HG02852 (cell line): ENCODE data around the gene CAPN12.

ENCODE experiments used
- ATAC-seq: cut with Tn5 transposase; IDR thresholded peaks from one replicate; pipeline ENCODE4 v1.9.1; 2021; ENCODE audit warnings: mild to moderate bottlenecking, moderate library complexity; ENCODE audit not compliant: unreplicated experiment

CAPN12 gene

GRCh38 chr19:38698225-38699026 lies 45.8 kb downstream of the CAPN12 start:
- ATAC-seq = no peak

- no peak for ATAC-seq
Measured at GRCh38 chr19:38697641-38698071, 46.6 kb downstream of the CAPN12 start.

DNA sequence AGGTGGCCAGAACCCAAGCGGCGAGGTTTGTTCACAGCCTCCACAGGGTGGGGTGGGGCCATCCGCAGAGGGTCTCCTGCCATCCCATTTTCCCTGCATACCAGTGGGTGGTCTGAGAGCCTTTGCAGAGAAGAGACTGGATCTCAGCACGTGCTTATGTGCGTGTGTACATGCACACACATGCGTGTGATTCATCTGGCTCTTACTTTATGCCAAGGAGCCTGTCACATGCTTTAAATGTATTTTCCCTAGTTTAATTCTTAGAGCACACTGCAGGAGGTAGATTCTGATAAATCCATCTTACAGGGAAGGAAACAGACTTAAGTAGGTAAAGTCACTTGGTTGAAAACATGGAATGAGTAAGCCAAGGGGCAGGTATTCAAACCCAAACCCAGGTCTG lies 47.1 kb downstream of the CAPN12 start:
- no peak for ATAC-seq

GRCh38 chr19:38696729-38697055 lies 47.6 kb downstream of the CAPN12 start:
- ATAC-seq = no peak

DNA sequence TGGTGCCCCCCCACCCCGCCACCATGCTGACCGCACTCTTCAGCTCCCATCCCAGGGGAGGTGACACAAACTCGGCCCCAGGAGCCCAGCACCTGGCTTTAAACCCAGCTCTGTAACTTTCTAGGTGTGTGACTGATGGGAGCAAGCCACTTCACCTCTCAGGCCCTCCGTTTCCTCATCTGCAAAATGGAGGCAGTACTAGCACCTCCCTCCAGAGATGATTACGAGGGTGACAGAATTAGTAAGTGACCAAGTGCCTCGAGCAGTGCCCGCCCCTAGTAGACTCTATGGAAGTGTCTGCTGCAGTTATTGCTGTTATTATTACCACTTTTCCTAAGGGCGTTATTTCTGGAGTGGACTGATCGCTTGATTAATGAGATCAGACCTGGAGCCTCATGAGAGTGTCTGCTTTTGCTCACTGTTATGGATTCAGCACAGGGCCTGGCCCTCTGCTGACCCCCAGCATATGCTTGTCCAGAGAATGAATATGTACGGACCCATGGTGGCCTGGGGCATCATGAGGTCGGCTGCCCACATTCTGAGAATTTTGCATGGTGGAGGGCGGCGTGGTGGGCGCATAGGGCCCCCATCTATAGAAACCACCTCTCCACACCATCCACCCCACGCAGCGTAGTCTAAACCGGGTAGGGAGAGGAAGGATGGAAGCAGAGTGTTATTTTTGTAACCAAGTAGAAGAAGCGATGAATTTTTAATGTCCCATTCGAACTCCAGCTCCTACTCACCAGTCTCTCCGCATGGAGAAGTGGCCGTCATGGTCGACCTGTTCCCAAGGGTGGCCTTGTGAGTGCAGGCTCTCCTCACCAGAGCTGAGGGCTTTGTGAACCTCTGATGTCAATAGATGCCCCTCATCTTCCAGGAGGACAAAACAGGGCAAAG lies 48.2 kb downstream of the CAPN12 start:
- ATAC-seq = no peak

DNA sequence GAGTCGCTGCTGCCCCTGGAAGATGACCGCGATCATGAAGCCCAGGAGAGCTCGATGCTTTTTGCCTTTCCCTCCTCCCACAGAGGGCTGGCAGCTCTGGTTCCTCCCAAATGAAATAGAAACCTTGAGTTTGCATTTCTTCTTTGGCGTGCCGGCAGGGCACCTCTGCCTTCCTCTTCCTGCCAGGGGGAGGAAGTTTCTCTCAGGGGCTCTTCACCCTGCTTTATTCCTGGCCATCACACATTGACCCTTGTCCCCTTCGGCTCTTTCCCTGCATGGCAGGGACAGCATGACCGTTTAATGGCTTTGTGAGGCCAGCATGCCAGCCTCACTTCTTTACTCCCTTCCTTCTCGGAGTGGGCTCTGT lies 49.0 kb downstream of the CAPN12 start:
- no peak for ATAC-seq

DNA sequence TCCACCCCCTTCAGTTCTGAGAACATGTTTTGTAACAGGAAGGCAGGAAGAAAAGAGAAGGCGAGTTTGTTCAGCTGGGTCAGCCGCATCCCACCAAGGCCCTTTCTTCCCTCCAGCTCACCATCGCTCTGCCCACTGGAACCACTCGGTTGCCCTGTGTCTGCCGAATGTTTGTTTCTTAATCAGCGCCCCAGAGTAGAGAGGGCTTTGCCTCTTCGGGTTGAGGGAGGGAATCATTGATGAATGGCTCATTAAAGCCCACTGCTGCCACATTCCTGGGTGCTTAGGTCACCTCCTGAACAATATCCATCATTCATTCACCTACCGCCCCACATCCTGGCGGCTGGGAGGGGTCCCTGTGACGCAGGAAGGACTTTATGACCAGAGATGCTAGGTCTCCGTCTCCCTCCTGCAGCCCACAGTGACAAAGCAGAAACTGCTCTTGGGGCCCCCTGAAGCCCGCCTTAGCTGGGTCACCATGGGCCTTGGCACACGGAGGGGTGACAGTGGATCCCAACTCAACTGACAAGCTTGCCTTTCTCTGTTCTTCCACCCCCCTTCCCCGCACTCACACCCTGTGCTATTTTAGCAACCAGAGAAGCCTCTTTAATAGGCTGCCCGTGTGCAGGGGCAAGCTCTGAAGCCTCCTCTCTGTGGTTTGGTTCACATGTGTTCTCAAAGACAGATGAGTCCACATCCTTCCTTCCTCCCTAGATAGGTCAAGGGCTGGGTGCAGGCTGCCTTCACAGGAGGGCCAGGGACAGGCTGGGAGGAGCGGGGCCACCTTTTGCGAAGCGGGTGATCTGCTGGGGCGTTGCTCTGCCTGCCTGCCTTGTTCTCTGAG lies 50.7 kb downstream of the CAPN12 start:
- no peak for ATAC-seq

DNA sequence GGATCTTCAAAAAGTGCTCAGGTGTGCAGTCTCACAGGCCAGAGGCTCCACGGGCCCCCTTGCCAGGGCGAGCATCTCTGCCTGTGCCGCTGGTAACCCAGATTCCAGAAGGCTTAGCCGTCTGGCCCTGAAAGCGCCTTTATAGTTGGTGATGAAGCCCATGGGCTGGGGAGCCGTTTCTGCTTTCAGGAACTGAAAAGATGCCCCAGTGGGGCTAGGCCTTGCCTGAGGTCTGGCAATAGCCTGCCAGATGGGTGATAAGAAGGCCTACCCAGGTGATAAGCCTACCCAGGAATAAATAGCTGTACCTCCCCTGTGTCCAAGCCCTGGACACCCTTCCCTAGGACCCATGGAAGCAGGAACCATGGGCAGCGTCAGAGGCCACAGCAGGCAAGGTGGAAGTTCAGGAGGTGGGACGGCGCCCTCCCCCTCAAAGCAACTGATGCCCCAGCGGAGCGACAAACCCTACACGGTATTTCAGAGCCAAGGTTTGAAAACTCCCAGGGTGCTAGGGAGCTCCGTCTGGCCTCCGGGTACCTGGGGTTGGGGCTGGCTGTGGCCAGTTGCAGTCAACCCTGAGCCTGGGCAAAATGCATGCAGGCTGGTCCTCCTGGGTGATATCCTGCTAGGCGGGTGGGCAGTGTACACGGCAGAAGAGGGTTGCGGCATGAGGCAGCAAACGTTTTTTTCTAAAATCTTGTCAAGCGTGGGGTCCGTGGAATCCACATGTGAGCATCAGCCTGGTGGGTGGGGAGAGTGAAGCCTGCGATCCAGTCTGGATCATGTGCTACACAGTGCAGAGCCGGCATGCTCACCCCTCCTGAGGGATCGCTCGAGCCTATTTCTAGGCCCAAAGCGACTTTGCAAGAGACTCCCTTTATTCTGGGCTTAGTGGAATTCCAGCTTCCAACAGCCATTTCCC lies 51.6 kb downstream of the CAPN12 start:
- ATAC-seq = no peak

- ATAC-seq = no peak
Measured at GRCh38 chr19:38691938-38692457, 52.3 kb downstream of the CAPN12 start.

- no peak for ATAC-seq
Measured at GRCh38 chr19:38690832-38691231, 53.4 kb downstream of the CAPN12 start.

GRCh38 chr19:38690146-38690545 lies 54.1 kb downstream of the CAPN12 start:
- ATAC-seq = no peak

DNA sequence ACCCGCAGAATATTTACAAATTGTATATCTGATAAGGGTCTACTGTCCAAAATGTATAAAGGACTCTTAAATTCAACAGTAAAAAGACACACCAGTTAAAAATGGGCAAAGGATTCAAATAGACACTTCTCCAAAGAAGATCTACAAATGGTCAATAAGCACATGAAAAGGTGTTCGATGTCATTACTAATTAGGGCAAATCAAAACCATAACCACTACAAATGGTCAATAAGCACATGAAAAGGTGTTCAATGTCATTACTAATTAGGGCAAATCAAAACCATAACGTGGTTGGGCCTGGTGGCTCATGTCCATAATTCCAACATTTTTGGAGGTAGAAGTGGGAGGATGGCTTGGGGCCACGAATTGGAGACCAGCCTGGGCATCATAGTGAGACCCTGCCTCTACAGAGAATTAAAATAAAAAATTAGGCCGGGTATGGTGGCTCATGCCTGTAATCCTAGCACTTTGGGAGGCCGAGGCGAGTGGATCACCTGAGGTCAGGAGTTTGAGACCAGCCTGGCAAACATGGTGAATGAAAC lies 56.4 kb downstream of the CAPN12 start:
- no peak for ATAC-seq

GRCh38 chr19:38686530-38686888 lies 57.8 kb downstream of the CAPN12 start:
- ATAC-seq = no peak

- no peak for ATAC-seq
Measured at GRCh38 chr19:38685666-38686529, 58.4 kb downstream of the CAPN12 start.

DNA sequence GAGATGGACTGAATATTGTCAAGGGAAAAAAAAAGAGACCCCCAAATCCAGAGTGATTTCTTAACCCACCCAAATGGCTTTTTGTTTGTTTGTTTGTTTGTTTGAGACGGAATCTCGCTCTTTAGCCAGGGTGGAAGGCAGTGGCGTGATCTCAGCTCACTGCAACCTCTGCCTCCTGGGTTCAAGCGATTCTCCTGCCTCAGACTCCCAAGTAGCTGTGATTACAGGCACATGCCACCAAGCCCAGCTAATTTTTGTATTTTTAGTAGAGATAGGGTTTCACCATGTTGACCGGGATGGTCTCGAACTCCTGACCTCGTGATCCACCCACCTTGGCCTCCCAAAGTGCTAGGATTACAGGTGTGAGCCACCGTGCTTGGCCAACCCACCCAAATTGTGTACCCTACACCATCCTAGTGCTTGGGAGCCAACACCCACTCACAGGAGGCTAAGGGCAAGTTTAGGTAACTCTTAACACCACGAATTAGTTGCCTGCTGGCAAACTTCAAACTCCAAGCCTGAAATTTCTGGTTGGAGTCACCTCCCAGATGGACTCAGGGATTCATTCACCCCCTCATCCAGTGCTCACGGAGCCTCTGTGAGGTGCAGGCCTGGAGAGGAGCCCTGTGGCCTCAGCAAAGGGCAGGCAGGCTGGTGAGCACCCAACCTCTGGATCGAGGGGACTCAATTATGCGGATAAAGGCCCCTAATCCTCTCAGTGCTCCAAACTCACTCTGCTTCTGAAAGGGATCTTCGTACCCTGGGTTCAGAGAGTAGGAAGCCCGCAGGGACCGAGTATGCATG lies 59.2 kb downstream of the CAPN12 start:
- ATAC-seq = no peak

DNA sequence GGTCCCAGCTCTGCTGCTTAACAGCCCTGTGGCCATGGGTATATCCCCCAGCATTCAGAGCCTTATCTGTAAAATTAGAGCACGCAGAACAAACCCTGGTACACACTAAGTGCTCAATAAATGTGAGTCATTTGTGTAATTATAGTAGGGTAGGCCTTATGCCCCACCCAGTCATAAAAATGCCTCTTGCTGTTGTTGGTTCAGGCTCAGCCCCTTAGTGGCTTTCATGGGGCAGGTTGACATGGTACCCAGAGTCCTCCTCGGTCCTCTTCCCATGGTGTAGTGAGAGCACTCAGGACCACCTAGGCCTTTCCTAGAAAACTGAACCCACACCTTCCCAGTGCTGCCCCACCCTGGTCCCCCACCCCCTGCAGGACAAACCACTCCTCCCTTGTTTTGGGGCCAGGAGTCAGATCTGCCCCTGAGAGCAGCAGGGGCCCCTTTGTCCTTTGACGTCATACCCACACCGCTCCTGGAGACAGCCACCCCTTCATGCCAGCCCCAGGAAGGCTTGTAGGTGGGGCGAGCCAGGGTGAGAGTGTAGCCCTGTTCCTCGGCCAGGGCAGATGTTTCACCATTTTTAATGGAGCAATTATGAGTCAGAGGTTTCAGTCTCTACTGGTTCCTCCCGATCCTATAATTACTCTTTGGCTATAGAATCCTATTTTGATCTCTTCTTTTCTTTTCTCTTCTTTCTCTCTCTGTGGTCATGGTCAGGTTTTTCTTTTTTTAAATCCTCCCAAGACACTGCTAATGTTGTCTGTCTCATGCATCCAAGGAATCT lies 60.0 kb downstream of the CAPN12 start:
- ATAC-seq = no peak

- ATAC-seq = no peak
Measured at GRCh38 chr19:38683393-38684077, 60.7 kb downstream of the CAPN12 start.
